Prostate gland (tissue), 2 donors: ENCODE data around the gene MAN2B2.

Experiments used
- CTCF ChIP-seq, 4 experiments: fragments of 200-600 bp in 2 of 4; fragments of 450-650 bp in 2 of 4; sonication (generic) in 2 of 4; IDR thresholded peaks; 1 replicate in 3 of 4; 2 replicates in 1 of 4; pipeline ENCODE4 v1.5.1; 2016 to 2019; ENCODE audit warnings: antibody characterized with exemption in 4 of 4, mild to moderate bottlenecking in 2 of 4, moderate library complexity in 2 of 4
- POLR2A ChIP-seq: fragments of 450-650 bp; IDR thresholded peaks from one replicate; pipeline ENCODE4 v1.6.1; 2016; ENCODE audit warnings: antibody characterized with exemption, mild to moderate bottlenecking

- TF ChIP-seq CTCF (IDR thresholded peaks at IDR 0.05) (no peak), POLR2A (no peak)
Measured at GRCh38 chr4:6530301-6530700, 44.7 kb upstream of the MAN2B2 start.
